ENCODE measurements around the gene SARDH. TPM values are rescaled to one million over a fixed set of nuclear protein-coding genes. Genes with fewer than 3 reads are reported as not detected.

SARDH gene
- total and polyA plus RNA-seq, 2 of the 8 experiments (the other 6 are each of a cell fraction or from before 2014, with no cell fraction given), result 6.4 to 7.4 TPM

GRCh38 chr9:133691191-133691590, 47.0 kb downstream of the SARDH start:
- 81% methylated on average over 4 of the region's 4 CpGs; no CpG with 5 or more reads in 1 of the 2 experiments for WGBS, 2 experiments (ENCODE audit: extremely low coverage in 1 of 2, insufficient coverage in 1 of 2, insufficient read length in 1 of 2, insufficient replicate concordance in 2 of 2, low coverage in 1 of 2, low lambda C conversion rate in 2 of 2, missing lambda C conversion rate in 1 of 2)
- no peaks in the 10 kb centered on the region for H4K20me1 ChIP-seq (replicated peaks in 1 of 2; ENCODE audit: control insufficient read depth in 1 of 2, insufficient read depth in 2 of 2, low read length in 2 of 2)
- no peak overlapping the region for H4K91ac ChIP-seq (replicated peaks; ENCODE audit: insufficient read length, low read length)
- H3K4me2 ChIP-seq (ENCODE audit: insufficient read depth in 1 of 2, low read depth in 2 of 2, low read length in 2 of 2), result no peak overlapping the region
- H2AFZ ChIP-seq (ENCODE audit: low read length), result no peak overlapping the region
- H2BK15ac ChIP-seq (ENCODE audit: low read length), result no peak overlapping the region
- H3K18ac ChIP-seq (ENCODE audit: extremely low read depth, low read length), result no peak overlapping the region
- H3K36me3 ChIP-seq (ENCODE audit: control insufficient read depth in 2 of 4, insufficient read depth in 4 of 4, low read length in 3 of 4), result no peaks in the 10 kb centered on the region
- no peak overlapping the region for H3K23ac ChIP-seq (ENCODE audit: insufficient read length)
- POLR2A ChIA-PET (ENCODE audit: partially characterized antibody), result interaction anchor here (0.6 kb wide), 1 partner anchor 303 kb away, joined by 3 read pairs; no protein-coding TSS in a partner anchor
- no peaks in the 10 kb centered on the region; a peak in 1 of 7 replicates for H3K27me3 ChIP-seq (replicated peaks in 1 of 4; ENCODE audit: control insufficient read depth in 3 of 4, extremely low read depth in 1 of 4, insufficient read depth in 3 of 4, low read length in 3 of 4)
- H3K4me3 ChIP-seq (ENCODE audit: extremely low read depth in 1 of 4, insufficient read depth in 2 of 4, low read depth in 3 of 4, low read length in 4 of 4), result no peak overlapping the region
- H3K27ac ChIP-seq (ENCODE audit: low read depth, low read length), result no peak overlapping the region
- H3K4me1 ChIP-seq (replicated peaks in 1 of 4; ENCODE audit: control insufficient read depth in 3 of 4, insufficient read depth in 4 of 4, low read length in 3 of 4), result no peaks in the 10 kb centered on the region; a peak in 1 of 7 replicates
- H4K8ac ChIP-seq (ENCODE audit: extremely low read depth, insufficient read depth, low read length), result no peak overlapping the region; the same call in 1 of the 2 replicates
- H2BK5ac ChIP-seq (ENCODE audit: low read depth, low read length), result no peak overlapping the region
- H3K79me2 ChIP-seq (ENCODE audit: control insufficient read depth in 1 of 2, insufficient read depth in 2 of 2, low read length in 2 of 2), result no peaks in the 10 kb centered on the region
- H2AK5ac ChIP-seq (ENCODE audit: low read depth, low read length), result no peak overlapping the region
- no peak overlapping the region for H4K5ac ChIP-seq (ENCODE audit: insufficient read length, low read depth, low read length)
- CTCF ChIA-PET (ENCODE audit: partially characterized antibody), result interaction anchor here (0.7 to 2.0 kb wide), 7 partner anchors 11 to 166 kb away, joined by 3 to 8 read pairs (median 3); partner anchors contain the start of gene MYMK
- no peak overlapping the region for H3K56ac ChIP-seq (replicated peaks; ENCODE audit: insufficient read length, low read depth, low read length)
- DNase-seq (ENCODE audit: low read depth in 1 of 2, low spot score in 2 of 2) (no peak), FAIRE-seq (no peak)
- no peak overlapping the region for H3K14ac ChIP-seq (ENCODE audit: insufficient read length)
- no peaks in the 10 kb centered on the region for H3K9me3 ChIP-seq (ENCODE audit: insufficient read depth in 2 of 2, low read depth in 1 of 2, low read length in 1 of 2)
- no peak overlapping the region for H3K9ac ChIP-seq (replicated peaks in 1 of 4; ENCODE audit: extremely low read depth in 1 of 4, low read depth in 3 of 4, low read length in 3 of 4)
- H3K79me1 ChIP-seq (ENCODE audit: low read depth, low read length), result no peaks in the 10 kb centered on the region
- TF ChIP-seq SRF (IDR thresholded peaks at IDR 0.05; ENCODE audit: low read depth, low read length) (no peak), POLR2AphosphoS5 (IDR thresholded peaks at IDR 0.05; ENCODE audit: low read depth, low read length) (no peak), NRF1 (IDR thresholded peaks at IDR 0.05; ENCODE audit: low read depth, low read length) (no peak), TBP (IDR thresholded peaks at IDR 0.05; ENCODE audit: low read depth, low read length) (no peak), TCF12 (IDR thresholded peaks at IDR 0.05; ENCODE audit: low read depth, low read length) (no peak), RBBP5 (IDR thresholded peaks at IDR 0.05; ENCODE audit: borderline replicate concordance, low read depth, low read length) (no peak), CEBPB (IDR thresholded peaks at IDR 0.05; ENCODE audit: low read depth, low read length) (no peak), KDM1A (IDR thresholded peaks at IDR 0.05; ENCODE audit: borderline replicate concordance, low read length) (no peak), BCL11A (IDR thresholded peaks at IDR 0.05; ENCODE audit: low read depth in 2 of 2, low read length in 2 of 2) (no peak), RFX5 (IDR thresholded peaks at IDR 0.05; ENCODE audit: borderline replicate concordance, low read depth, low read length) (no peak), FOSL1 (IDR thresholded peaks at IDR 0.05; ENCODE audit: insufficient read depth, low read depth, low read length) (no peak)
- H2BK12ac ChIP-seq (ENCODE audit: low read depth, low read length), result no peak overlapping the region
- H2BK20ac ChIP-seq (ENCODE audit: low read length), result 0 out of 2 replicates have a peak overlapping the region, but pooled peaks have one; percentile 61
- no peaks in the 10 kb centered on the region for H3K23me2 ChIP-seq (ENCODE audit: low read depth, low read length)
- H2BK120ac ChIP-seq (replicated peaks; ENCODE audit: low read depth, low read length), result no peak overlapping the region
- H3K4ac ChIP-seq (replicated peaks; ENCODE audit: insufficient read length, low read depth, low read length), result no peak overlapping the region
